T47D (cell line): ENCODE measurements around the gene KIR3DL3.
"Not testable (repeated sequence)": the region's sequence is repeated elsewhere in the genome, so short reads cannot be mapped to it uniquely, and the experiment has no call there.

Experiments
- DNase-seq, 2 experiments: peaks; one replicate each; pipeline versions ENCODE4 v3.0.0 to v3.0.0-alpha.2; 2011 to 2012; ENCODE audit warnings: low read depth in 1 of 2, low spot score in 1 of 2
- JUND ChIP-seq: IDR thresholded peaks from 2 replicates; pipeline ENCODE4 v1.6.1; 2012; ENCODE audit warnings: low read depth
- in situ Hi-C: cut with HindIII; loops from 2 replicates; pipeline ENCODE4 v1.10.0; 2016; ENCODE audit warnings: low sequenced_read_pairs, low pct_unique_long_range_greater_than_20kb

The KIR3DL3 gene

GRCh38 chr19:54724142-54724541, at the start of gene KIR3DL3:
KIR3DL3 (plus strand) TSS chr19:54724442; CDS start chr19:54724497, 55 bp downstream.
- in situ Hi-C loops = no loop called here
- TF ChIP-seq JUND = no peak
- no peak for DNase-seq

GRCh38 chr19:54676210-54676834, 47.9 kb upstream of the KIR3DL3 start:
- DNase-seq = peak; percentile 8 to 49
- in situ Hi-C loops = not testable (repeated sequence)

- peak in 1 of 2 experiments; percentile 59 for DNase-seq
- in situ Hi-C loops = no loop called here
- TF ChIP-seq JUND = no peak
Measured at GRCh38 chr19:54677217-54677616, 47.0 kb upstream of the KIR3DL3 start.

- DNase-seq, in situ Hi-C loops: not testable (repeated sequence)
Measured at GRCh38 chr19:54681596-54681995, 42.6 kb upstream of the KIR3DL3 start.

- TF ChIP-seq JUND = no peak
Measured at GRCh38 chr19:54682306-54682856, 41.9 kb upstream of the KIR3DL3 start.

GRCh38 chr19:54684527-54684926, 39.7 kb upstream of the KIR3DL3 start:
- in situ Hi-C loops = no loop called here
- DNase-seq = peak; percentile 27 to 84

More at GRCh38 chr19:54682306-54682856, 41.9 kb upstream of the KIR3DL3 start:
- in situ Hi-C loops = no loop called here
- DNase-seq = no peak

GRCh38 chr19:54691582-54692297, 32.5 kb upstream of the KIR3DL3 start:
- TF ChIP-seq JUND = no peak
- in situ Hi-C loops = no loop called here
- no peak for DNase-seq

More at GRCh38 chr19:54684527-54684926, 39.7 kb upstream of the KIR3DL3 start:
- no peak for TF ChIP-seq JUND

- no peak for TF ChIP-seq JUND
- in situ Hi-C loops = no loop called here
- DNase-seq = no peak
Measured at GRCh38 chr19:54692298-54692615, 32.0 kb upstream of the KIR3DL3 start.

- no peak for TF ChIP-seq JUND
- in situ Hi-C loops = no loop called here
- DNase-seq = no peak
Measured at GRCh38 chr19:54694648-54695047, 29.6 kb upstream of the KIR3DL3 start.

- TF ChIP-seq JUND = no peak
- in situ Hi-C loops = no loop called here
- no peak for DNase-seq
Measured at GRCh38 chr19:54696117-54696548, 28.1 kb upstream of the KIR3DL3 start.

GRCh38 chr19:54696766-54697165, 27.5 kb upstream of the KIR3DL3 start:
- no peak for TF ChIP-seq JUND
- in situ Hi-C loops = no loop called here
- no peak for DNase-seq

GRCh38 chr19:54697716-54698115, 26.5 kb upstream of the KIR3DL3 start:
- in situ Hi-C loops, DNase-seq: not testable (repeated sequence)

- in situ Hi-C loops = no loop called here
- TF ChIP-seq JUND = no peak
- no peak for DNase-seq
Measured at GRCh38 chr19:54704928-54705327, 19.3 kb upstream of the KIR3DL3 start.

GRCh38 chr19:54707962-54708361, 16.3 kb upstream of the KIR3DL3 start:
- in situ Hi-C loops = no loop called here
- DNase-seq = no peak
- TF ChIP-seq JUND = no peak
